Activated CD4-positive, alpha-beta T cell treated with anti-CD3 and anti-CD28 coated beads, Interleukin-2, amount 50 U/mL, for 24 hours (primary cell): Measurements from ENCODE around the gene KRTAP10-7.
"Not testable (repeated sequence)": the region's sequence is repeated elsewhere in the genome, so short reads cannot be mapped to it uniquely, and the experiment has no call there.

Source experiments
- DNase-seq, 2 donors: peaks; one replicate each; pipeline ENCODE4 v3.0.0-alpha.2; 2020; ENCODE audit warnings: low read depth in 1 of 2, low spot score in 1 of 2

The KRTAP10-7 gene

GRCh38 chr21:44589586-44590305 is 10.7 kb upstream of the KRTAP10-7 start:
- DNase-seq: no peak

- no peak for DNase-seq
Observed at GRCh38 chr21:44590311-44590721, 10.1 kb upstream of the KRTAP10-7 start.

- not testable (repeated sequence) for DNase-seq
Observed at GRCh38 chr21:44590897-44591800, 9.2 kb upstream of the KRTAP10-7 start.

GRCh38 chr21:44591801-44592130 is 8.6 kb upstream of the KRTAP10-7 start:
- DNase-seq: not testable (repeated sequence)

- DNase-seq: no peak
Observed at GRCh38 chr21:44592446-44593311, 7.7 kb upstream of the KRTAP10-7 start, which contains the start of gene KRTAP10-6. Gene KRTAP10-6, minus strand, starts transcription at chr21:44592505. Its CDS starts 21 bp downstream, at chr21:44592484.

- no peak for DNase-seq
Observed at GRCh38 chr21:44593598-44594405, 6.6 kb upstream of the KRTAP10-7 start.

- DNase-seq: no peak
Observed at GRCh38 chr21:44594406-44594916, 5.9 kb upstream of the KRTAP10-7 start.

- DNase-seq: no peak
Observed at GRCh38 chr21:44595524-44595923, 4.9 kb upstream of the KRTAP10-7 start.

- DNase-seq: no peak
Observed at GRCh38 chr21:44596068-44596725, 4.2 kb upstream of the KRTAP10-7 start.

GRCh38 chr21:44598061-44598460 is 2.3 kb upstream of the KRTAP10-7 start:
- no peak for DNase-seq

GRCh38 chr21:44599264-44600029 is 950 bp upstream of the KRTAP10-7 start:
- DNase-seq: no peak

GRCh38 chr21:44601091-44601490 is 694 bp downstream of the KRTAP10-7 start:
- not testable (repeated sequence) for DNase-seq

GRCh38 chr21:44601596-44602462 is 1.4 kb downstream of the KRTAP10-7 start:
- DNase-seq: no peak

GRCh38 chr21:44602463-44602850 is 2.1 kb downstream of the KRTAP10-7 start:
- no peak for DNase-seq

GRCh38 chr21:44603109-44603875 is 2.9 kb downstream of the KRTAP10-7 start:
- no peak for DNase-seq

GRCh38 chr21:44603911-44604310 is 3.5 kb downstream of the KRTAP10-7 start:
- DNase-seq: no peak

- no peak for DNase-seq
Observed at GRCh38 chr21:44606495-44606894, 6.1 kb downstream of the KRTAP10-7 start.
